Posterior vena cava (tissue), 2 donors: ENCODE data around the gene AP2B1. TPM values are rescaled to one million over a fixed set of nuclear protein-coding genes. Genes with fewer than 3 reads are reported as not detected.
"Not testable (repeated sequence)": the region's sequence is repeated elsewhere in the genome, so short reads cannot be mapped to it uniquely, and the experiment has no call there.

Experiments used
- DNase-seq: peaks from one replicate; pipeline ENCODE4 v3.0.0-alpha.2; 2020; ENCODE audit warnings: low spot score
- intact Hi-C, 2 donors: fragments of 100-400 bp; cut with DNase I; formaldehyde crosslinking; loops; one replicate each; pipeline versions ENCODE4 v1.14.1 to v1.14.2; 2022 to 2023
- total RNA-seq, 2 donors: library from RNA; stranded (reverse); fragmentation: NEBNext Ultra II Directional; extraction: Animal tissue kit (Norgen Biotek cat#: 25700); gene quantifications; one replicate each; pipeline ENCODE4 v1.2.1, GENCODE V29; 2021
- donor health status: DM: yes; HTN: yes; CAD: no.
- donor health status: DM: yes; HTN: yes; CAD: no.

Gene AP2B1
- total RNA-seq, 2 donors from 2014 or later, result 101 to 105 TPM

- intact Hi-C loops, result no loop called here
Observed at GRCh38 chr17:35750526-35751395, 163.6 kb downstream of the AP2B1 start.

GRCh38 chr17:35751541-35751940 lies 164.4 kb downstream of the AP2B1 start:
- DNase-seq, intact Hi-C loops: not testable (repeated sequence)

More at GRCh38 chr17:35750526-35751395, 163.6 kb downstream of the AP2B1 start:
- DNase-seq, result no peak

GRCh38 chr17:35752471-35752870 lies 165.3 kb downstream of the AP2B1 start:
- intact Hi-C loops, result no loop called here
- DNase-seq, result no peak

DNA sequence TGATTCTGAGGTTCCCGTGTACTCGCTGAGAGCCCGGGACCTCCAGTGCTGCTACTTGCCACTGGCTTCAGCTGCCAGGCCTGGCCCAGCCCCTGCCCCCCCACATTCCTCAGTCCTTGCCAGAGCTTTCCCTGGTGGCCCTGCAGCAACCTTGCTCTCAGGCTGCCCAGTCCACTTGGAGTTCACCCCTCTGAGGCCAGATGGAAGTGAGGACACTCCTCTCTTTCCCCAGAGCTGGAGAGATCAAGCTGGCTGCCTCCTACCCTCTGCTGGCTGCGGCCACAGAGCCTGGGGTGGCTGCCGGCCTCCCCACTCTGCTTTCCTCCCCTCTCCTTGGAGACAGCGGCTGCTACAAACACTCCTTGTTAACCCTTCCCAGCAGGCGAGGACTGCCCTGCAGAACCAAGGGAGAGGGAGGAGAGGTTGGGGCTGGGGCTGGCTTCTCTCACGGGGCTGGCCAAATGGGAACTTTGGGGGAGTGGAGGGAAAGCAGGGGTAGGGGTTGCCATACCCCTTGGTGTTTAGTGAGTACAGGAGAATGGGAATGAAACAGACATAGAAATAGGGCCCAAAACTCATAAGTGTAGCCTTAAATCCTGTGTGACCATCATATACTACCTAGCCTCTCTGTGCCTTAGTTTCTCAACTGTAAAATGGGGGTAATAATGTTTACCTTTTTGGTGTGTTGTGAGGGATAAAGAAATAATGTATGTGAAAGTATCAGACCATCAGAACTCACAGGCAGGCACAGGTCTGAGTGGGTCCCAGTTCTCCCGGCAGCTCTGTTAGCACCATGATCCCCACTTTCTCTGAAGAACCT lies 166.0 kb downstream of the AP2B1 start, which contains the start of gene GAS2L2:
GAS2L2 (minus strand) TSS at position 295 of the 820 bp plus-strand sequence. CDS start 389 bp downstream, outside the sequence.
- no peak for DNase-seq
- intact Hi-C loops, result no loop called here

- intact Hi-C loops, result no loop called here
- no peak for DNase-seq
Observed at GRCh38 chr17:35757243-35757642, 170.1 kb downstream of the AP2B1 start.

- intact Hi-C loops, result no loop called here
- DNase-seq, result no peak
Observed at GRCh38 chr17:35760587-35760986, 173.5 kb downstream of the AP2B1 start, which contains the start of gene C17orf50. Gene C17orf50, plus strand, starts transcription at chr17:35760887. Its CDS starts 55 bp downstream, at chr17:35760942.

- intact Hi-C loops, result no loop called here
Observed at GRCh38 chr17:35761601-35762000, 174.5 kb downstream of the AP2B1 start.

GRCh38 chr17:35763767-35764122 lies 176.6 kb downstream of the AP2B1 start:
- intact Hi-C loops, result loop anchor here in 1 of 2 donors (2.0 kb wide), 1 partner anchor 41 kb away; no protein-coding TSS in a partner anchor
- DNase-seq, result no peak

More at GRCh38 chr17:35761601-35762000, 174.5 kb downstream of the AP2B1 start:
- DNase-seq, result no peak

GRCh38 chr17:35764123-35764991 lies 177.2 kb downstream of the AP2B1 start:
- intact Hi-C loops, result loop anchor here in 1 of 2 donors (2.0 kb wide), 1 partner anchor 40 kb away; no protein-coding TSS in a partner anchor

GRCh38 chr17:35765086-35765710 lies 178.1 kb downstream of the AP2B1 start:
- no peak for DNase-seq
- intact Hi-C loops, result loop anchor here (2.0 to 5.0 kb wide), 2 partner anchors 37 to 40 kb away; no protein-coding TSS in a partner anchor

More at GRCh38 chr17:35764123-35764991, 177.2 kb downstream of the AP2B1 start:
- DNase-seq, result peak; percentile 95

DNA sequence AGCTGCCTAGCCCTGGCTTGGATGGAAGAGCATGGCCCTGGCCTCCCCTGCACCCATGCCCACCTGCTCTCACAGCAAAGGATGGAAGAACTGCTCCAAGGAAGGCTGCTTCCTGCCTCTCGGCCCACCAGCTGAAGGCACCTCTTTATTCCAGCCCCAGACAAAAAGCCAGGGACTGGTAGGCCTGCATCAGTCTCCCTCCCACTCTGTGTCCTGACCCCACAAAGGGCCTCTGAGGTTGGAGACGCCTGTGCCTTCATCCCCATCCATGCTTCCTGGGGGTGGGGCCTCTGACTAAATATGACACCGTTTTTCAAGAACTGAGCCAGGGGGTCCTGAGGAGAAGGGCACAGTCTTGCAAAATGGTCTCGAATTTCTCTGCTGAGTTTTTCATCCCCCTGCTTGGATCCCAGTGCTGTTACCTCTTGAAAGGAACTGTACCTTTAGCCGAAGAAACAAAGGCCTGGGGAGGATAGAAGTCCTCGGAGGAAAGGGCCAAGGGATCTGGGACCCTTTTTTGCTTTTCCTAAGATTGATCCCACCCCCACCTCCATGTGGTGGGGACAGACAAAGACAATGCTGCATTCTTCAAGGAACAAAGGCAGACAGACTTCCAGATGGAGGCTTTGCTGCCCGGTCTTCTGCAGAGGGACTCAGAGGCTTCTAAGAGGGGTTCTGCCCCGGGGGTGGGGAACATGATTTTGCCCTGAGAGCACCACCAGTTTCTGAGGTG lies 178.8 kb downstream of the AP2B1 start:
- DNase-seq, result no peak
- intact Hi-C loops, result loop anchor here (2.0 to 5.0 kb wide), 2 partner anchors 36 to 39 kb away; no protein-coding TSS in a partner anchor

DNA sequence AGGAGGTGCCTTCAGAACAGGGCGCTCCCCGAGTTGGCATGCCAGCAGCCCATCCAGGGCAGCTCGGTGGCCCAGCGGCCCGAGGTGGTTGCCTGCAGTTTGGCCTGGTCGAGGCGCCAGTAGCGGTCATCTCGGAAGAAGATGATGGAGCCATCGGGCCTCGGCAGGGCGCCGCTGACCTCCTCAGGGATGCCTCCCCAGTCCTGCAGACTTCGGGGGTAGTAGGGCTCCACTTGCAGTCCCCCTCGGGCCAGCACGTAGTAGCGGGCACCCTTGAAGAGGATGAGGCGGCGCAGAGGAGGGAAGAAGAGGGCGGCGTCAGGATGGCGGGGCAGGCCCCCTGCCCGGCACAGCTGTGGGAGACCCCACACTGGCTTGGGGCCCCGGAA lies 179.4 kb downstream of the AP2B1 start:
- intact Hi-C loops, result loop anchor here in 1 of 2 donors (5.0 kb wide), 1 partner anchor 36 kb away; no protein-coding TSS in a partner anchor
- DNase-seq, result no peak

GRCh38 chr17:35766903-35767510 lies 179.9 kb downstream of the AP2B1 start:
- no peak for DNase-seq
- intact Hi-C loops, result loop anchor here in 1 of 2 donors (5.0 kb wide), 1 partner anchor 35 kb away; no protein-coding TSS in a partner anchor

- no peak for DNase-seq
- intact Hi-C loops, result loop anchor here in 1 of 2 donors (5.0 kb wide), 1 partner anchor 34 kb away; no protein-coding TSS in a partner anchor
Observed at GRCh38 chr17:35768797-35769196, 181.7 kb downstream of the AP2B1 start.

GRCh38 chr17:35769895-35770486 lies 182.9 kb downstream of the AP2B1 start:
- DNase-seq, result no peak
- intact Hi-C loops, result loop anchor here in 1 of 2 donors (5.0 kb wide), 1 partner anchor 32 kb away; no protein-coding TSS in a partner anchor

- intact Hi-C loops, result no loop called here
- no peak for DNase-seq
Observed at GRCh38 chr17:35773129-35773528, 186.0 kb downstream of the AP2B1 start.
